ENCODE results near the gene POC1B. TPM values are rescaled to one million over a fixed set of nuclear protein-coding genes. Genes with fewer than 3 reads are reported as not detected.
"Not testable (repeated sequence)": the region's sequence is repeated elsewhere in the genome, so short reads cannot be mapped to it uniquely, and the experiment has no call there.

The POC1B gene
- total RNA-seq, 2 donors from 2014 or later = 11.9 to 30.7 TPM

- DNase-seq (ENCODE audit: low spot score) (no peak), ATAC-seq (ENCODE audit: insufficient number of reproducible peaks, low FRiP score, low read depth) (no peak)
- H3K4me1 ChIP-seq (ENCODE audit: control insufficient read depth in 1 of 2, low read depth in 2 of 2) = peaks cover 5 to 7% of the 10 kb centered on the region in 2 donors
- no peaks in the 10 kb centered on the region for H3K36me3 ChIP-seq
- no peaks in the 10 kb centered on the region for H3K27me3 ChIP-seq (replicated peaks; ENCODE audit: insufficient read depth)
- no peak for TF ChIP-seq CTCF (IDR thresholded peaks at IDR 0.05)
- no peaks in the 10 kb centered on the region for H3K9me3 ChIP-seq
- H3K27ac ChIP-seq = no peak overlapping the region
- no peak overlapping the region for H3K4me3 ChIP-seq
Measured at GRCh38 chr12:89464974-89465592, 60.8 kb downstream of the POC1B start.

GRCh38 chr12:89461649-89462612 is 63.9 kb downstream of the POC1B start:
- peak; percentile 59 for TF ChIP-seq CTCF (IDR thresholded peaks at IDR 0.05)
- peak overlapping the region; percentile 41 for H3K4me3 ChIP-seq
- H3K9me3 ChIP-seq = no peaks in the 10 kb centered on the region
- no peak for DNase-seq (ENCODE audit: low spot score)
- peak overlapping the region; percentile 6 to 39 for H3K27ac ChIP-seq
- peaks cover 3 to 7% of the 10 kb centered on the region in 2 donors for H3K4me1 ChIP-seq (ENCODE audit: control insufficient read depth in 1 of 2, low read depth in 2 of 2)
- peak; percentile 87 for ATAC-seq (ENCODE audit: insufficient number of reproducible peaks, low FRiP score, low read depth)
- H3K36me3 ChIP-seq = no peaks in the 10 kb centered on the region
- H3K27me3 ChIP-seq (replicated peaks; ENCODE audit: insufficient read depth) = no peaks in the 10 kb centered on the region

- Histone ChIP-seq H3K4me3 (peak overlapping the region; percentile 35), H3K9me3 (no peaks in the 10 kb centered on the region), H3K36me3 (no peaks in the 10 kb centered on the region), H3K4me1 (ENCODE audit: control insufficient read depth in 1 of 2, low read depth in 2 of 2) (peaks cover 3 to 7% of the 10 kb centered on the region in 2 donors), H3K27me3 (replicated peaks; ENCODE audit: insufficient read depth) (no peaks in the 10 kb centered on the region), H3K27ac (peak overlapping the region; percentile 6 to 39)
- no peak for DNase-seq (ENCODE audit: low spot score)
- TF ChIP-seq CTCF (IDR thresholded peaks at IDR 0.05) = no peak
- ATAC-seq (ENCODE audit: insufficient number of reproducible peaks, low FRiP score, low read depth) = no peak
Measured at GRCh38 chr12:89461190-89461589, 64.7 kb downstream of the POC1B start.

GRCh38 chr12:89459279-89459678 is 66.6 kb downstream of the POC1B start:
- not testable (repeated sequence) for H3K9me3 ChIP-seq; DNase-seq (ENCODE audit: low spot score); ATAC-seq (ENCODE audit: insufficient number of reproducible peaks, low FRiP score, low read depth); H3K27me3 ChIP-seq (replicated peaks; ENCODE audit: insufficient read depth); H3K4me3 ChIP-seq; H3K36me3 ChIP-seq; H3K27ac ChIP-seq
- peaks cover 7 to 18% of the 10 kb centered on the region in 2 donors for H3K4me1 ChIP-seq (ENCODE audit: control insufficient read depth in 1 of 2, low read depth in 2 of 2)

GRCh38 chr12:89456565-89456964 is 69.3 kb downstream of the POC1B start:
- Histone ChIP-seq H3K27me3 (replicated peaks; ENCODE audit: insufficient read depth) (no peaks in the 10 kb centered on the region), H3K4me3 (no peak overlapping the region), H3K27ac (no peak overlapping the region), H3K9me3 (no peaks in the 10 kb centered on the region), H3K4me1 (ENCODE audit: control insufficient read depth in 1 of 2, low read depth in 2 of 2) (peaks cover 31 to 41% of the 10 kb centered on the region in 2 donors), H3K36me3 (no peaks in the 10 kb centered on the region)
- no peak for TF ChIP-seq CTCF (IDR thresholded peaks at IDR 0.05)
- DNase-seq (ENCODE audit: low spot score) = no peak
- ATAC-seq (ENCODE audit: insufficient number of reproducible peaks, low FRiP score, low read depth) = no peak

Measured in thoracic aorta (tissue), 2 donors.